Prostate gland (tissue), 2 donors: ENCODE results near the gene SLAMF6.

Experiments used
- CTCF ChIP-seq, 4 experiments: fragments of 200-600 bp in 2 of 4; fragments of 450-650 bp in 2 of 4; sonication (generic) in 2 of 4; IDR thresholded peaks; 1 replicate in 3 of 4; 2 replicates in 1 of 4; pipeline ENCODE4 v1.5.1; 2016 to 2019; ENCODE audit warnings: antibody characterized with exemption in 4 of 4, mild to moderate bottlenecking in 2 of 4, moderate library complexity in 2 of 4
- POLR2A ChIP-seq: fragments of 450-650 bp; IDR thresholded peaks from one replicate; pipeline ENCODE4 v1.6.1; 2016; ENCODE audit warnings: antibody characterized with exemption, mild to moderate bottlenecking
- POLR2AphosphoS5 ChIP-seq: sonication (generic); formaldehyde crosslinking; IDR thresholded peaks from one replicate; pipeline ENCODE4 v1.6.1; 2017; ENCODE audit warnings: antibody characterized with exemption

GRCh38 chr1:160459687-160460086 is 63.4 kb downstream of the SLAMF6 start:
- no peak for TF ChIP-seq CTCF (IDR thresholded peaks at IDR 0.05)
- TF ChIP-seq POLR2A = no peak
- no peak for TF ChIP-seq POLR2AphosphoS5
